GM12801 (cell line): ENCODE measurements around the gene NPR1.

ENCODE experiments used
- CTCF ChIP-seq: IDR thresholded peaks from one replicate; pipeline ENCODE4 v1.5.1; 2011; ENCODE audit warnings: control low read depth; ENCODE audit not compliant: insufficient read length; ENCODE audit errors: extremely low read depth

NPR1 gene

GRCh38 chr1:153687346-153688125 is 9.0 kb downstream of the NPR1 start:
- TF ChIP-seq CTCF: no peak

GRCh38 chr1:153688276-153688675 is 9.8 kb downstream of the NPR1 start:
- no peak for TF ChIP-seq CTCF

GRCh38 chr1:153688736-153689328 is 10.3 kb downstream of the NPR1 start:
- TF ChIP-seq CTCF: no peak

- TF ChIP-seq CTCF: no peak
Observed at GRCh38 chr1:153693466-153693865, 15.0 kb downstream of the NPR1 start.

GRCh38 chr1:153696741-153697140 is 18.3 kb downstream of the NPR1 start:
- TF ChIP-seq CTCF: no peak

- TF ChIP-seq CTCF: no peak
Observed at GRCh38 chr1:153697191-153698019, 18.9 kb downstream of the NPR1 start.

GRCh38 chr1:153698020-153698922 is 19.8 kb downstream of the NPR1 start:
- no peak for TF ChIP-seq CTCF
